Activated CD4-positive, CD25-positive, alpha-beta regulatory T cell treated with anti-CD3 and anti-CD28 coated beads, Interleukin-2, amount 50 U/mL, for 72 hours (primary cell): ENCODE results near the gene GRSF1.
"Not testable (repeated sequence)": the region's sequence is repeated elsewhere in the genome, so short reads cannot be mapped to it uniquely, and the experiment has no call there.

ENCODE experiments used
- DNase-seq: peaks from one replicate; pipeline ENCODE4 v3.0.0; 2021

The GRSF1 gene

GRCh38 chr4:70831293-70831692 lies 8.4 kb downstream of the GRSF1 start:
- DNase-seq = no peak

- DNase-seq = no peak
These were observed 9.6 kb downstream of the GRSF1 start for GRCh38 chr4:70830054-70830453.

- DNase-seq = no peak
These were observed 10.2 kb downstream of the GRSF1 start for GRCh38 chr4:70829492-70829891.

- no peak for DNase-seq
These were observed 10.7 kb downstream of the GRSF1 start for GRCh38 chr4:70829015-70829414.

DNA sequence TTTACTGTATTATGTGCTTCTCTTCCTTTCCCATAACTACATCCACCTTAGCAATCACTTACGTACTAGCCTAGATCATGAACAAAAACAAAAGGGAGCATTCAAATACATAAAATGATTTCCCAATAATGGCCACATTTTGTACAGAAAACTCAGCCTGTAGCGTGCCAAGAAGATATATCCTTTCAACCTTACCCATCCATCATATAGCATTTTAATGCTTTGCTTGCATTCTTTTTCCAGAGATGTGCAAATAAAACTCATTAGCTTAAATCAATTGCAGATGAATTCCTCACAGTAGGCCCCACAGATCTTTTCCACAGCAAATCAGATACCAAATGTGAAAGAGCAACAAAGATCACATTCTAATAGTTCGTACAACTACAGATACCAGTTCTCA lies 20.8 kb downstream of the GRSF1 start:
- DNase-seq = no peak

GRCh38 chr4:70818173-70818855 lies 21.4 kb downstream of the GRSF1 start:
- DNase-seq = no peak

GRCh38 chr4:70816894-70817293 lies 22.8 kb downstream of the GRSF1 start:
- no peak for DNase-seq

GRCh38 chr4:70815370-70815769 lies 24.3 kb downstream of the GRSF1 start:
- no peak for DNase-seq

DNA sequence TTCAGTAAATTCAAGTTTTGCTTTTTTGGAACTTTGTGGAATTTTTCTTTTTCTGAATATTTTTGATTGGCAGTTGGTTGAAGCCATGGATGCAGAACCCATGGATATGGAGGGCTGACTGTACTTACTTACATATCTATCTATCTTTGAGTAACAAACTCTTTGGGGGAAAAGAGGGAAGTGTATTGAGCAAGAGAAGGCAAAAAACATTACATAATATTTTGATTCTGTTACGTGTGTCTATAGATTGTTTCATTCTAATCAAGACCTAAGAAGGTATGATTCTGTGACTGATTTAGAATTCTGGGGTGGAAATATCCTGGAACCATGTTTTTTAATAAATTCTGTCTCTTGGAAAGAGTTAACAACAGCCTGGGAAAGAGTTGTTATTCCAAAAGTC lies 31.5 kb downstream of the GRSF1 start:
- no peak for DNase-seq

DNA sequence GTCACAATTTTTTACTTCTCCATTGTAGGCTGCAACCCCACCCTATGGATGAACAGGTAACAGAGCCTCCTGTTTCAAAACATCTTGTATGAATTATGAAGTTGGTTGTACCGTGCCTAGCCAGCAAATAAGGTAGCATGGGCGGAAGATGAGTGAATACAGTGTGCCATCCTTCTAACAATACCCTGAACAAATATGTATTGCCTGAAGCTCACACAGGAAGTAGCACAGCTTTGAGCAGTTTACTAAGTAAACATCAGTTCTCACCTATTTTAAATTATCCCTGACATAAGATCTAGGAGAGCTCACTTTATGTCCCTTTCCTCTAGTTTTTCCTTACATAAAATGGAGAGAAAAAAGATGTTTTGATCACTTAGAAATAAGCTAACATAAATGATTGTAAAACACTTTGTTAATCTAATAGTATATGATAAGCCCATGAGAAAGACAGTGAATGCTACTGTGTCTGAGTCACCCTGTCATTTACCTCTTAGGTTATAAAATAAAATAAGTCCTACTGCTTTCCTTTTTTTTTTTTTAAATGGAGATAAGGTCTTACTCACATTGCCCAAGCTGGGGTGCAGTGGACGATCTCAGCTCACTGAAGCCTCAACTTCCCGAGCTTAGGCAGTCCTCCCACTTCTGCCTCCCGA lies 36.6 kb downstream of the GRSF1 start:
- no peak for DNase-seq

- no peak for DNase-seq
These were observed 38.4 kb downstream of the GRSF1 start for GRCh38 chr4:70801265-70801809.

DNA sequence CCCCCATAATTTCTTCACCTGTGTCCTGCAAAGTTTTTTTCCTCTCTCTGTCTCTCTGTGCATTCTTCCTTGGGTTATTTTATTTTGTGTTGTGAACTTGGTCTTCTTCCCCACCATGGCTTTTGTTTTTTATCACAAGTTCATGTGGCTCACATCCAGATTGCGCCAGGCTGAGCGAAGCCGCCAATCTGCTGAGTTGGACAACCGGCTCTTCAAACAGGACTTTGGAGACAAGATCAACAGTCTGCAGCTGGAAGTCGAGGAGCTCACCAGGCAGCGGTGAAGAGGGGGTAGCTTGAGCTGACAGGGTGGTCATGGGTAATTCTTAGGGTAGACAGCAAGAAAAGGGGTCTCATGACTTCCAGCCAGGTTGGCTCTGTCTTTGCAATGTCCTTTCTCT lies 46.1 kb downstream of the GRSF1 start:
- no peak for DNase-seq

DNA sequence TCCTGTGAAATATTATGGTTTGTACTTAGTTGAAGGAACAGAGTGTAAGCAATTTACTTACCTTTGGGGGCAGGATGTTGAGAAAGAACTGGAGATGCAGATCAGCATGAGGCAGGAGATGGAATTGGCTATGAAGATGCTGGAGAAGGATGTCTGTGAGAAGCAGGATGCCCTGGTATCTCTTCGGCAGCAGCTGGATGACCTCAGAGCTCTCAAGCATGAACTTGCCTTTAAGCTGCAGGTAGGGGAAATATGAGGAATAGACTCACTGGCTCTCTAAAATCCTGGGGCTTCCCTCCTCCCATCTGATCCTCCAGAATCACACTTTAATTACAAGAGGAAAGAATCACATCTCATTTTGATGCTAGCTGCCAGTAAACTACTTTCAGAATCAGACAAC lies 51.0 kb downstream of the GRSF1 start:
- DNase-seq = no peak

DNA sequence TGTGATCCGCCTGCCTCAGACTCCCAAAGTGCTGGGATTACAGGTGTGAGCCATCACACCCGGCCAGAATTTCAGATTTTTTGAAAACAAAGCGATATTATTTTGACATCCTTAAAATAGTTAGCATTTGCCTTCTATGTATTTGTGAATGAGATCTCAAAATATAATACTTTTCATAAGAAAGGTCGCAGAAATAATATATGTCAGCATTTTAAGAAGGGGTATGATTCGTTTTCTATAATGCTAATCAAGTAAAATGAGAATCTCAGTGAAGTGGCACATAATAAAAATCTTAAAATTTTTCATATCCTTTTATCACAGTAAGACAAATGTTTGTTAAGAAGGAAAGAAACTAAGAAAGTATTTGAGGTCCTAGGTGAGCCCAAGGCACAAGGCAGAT lies 52.2 kb downstream of the GRSF1 start:
- DNase-seq = no peak

- no peak for DNase-seq
These were observed 56.6 kb downstream of the GRSF1 start for GRCh38 chr4:70783096-70783495.

- no peak for DNase-seq
These were observed 60.7 kb downstream of the GRSF1 start for GRCh38 chr4:70778888-70779422.

DNA sequence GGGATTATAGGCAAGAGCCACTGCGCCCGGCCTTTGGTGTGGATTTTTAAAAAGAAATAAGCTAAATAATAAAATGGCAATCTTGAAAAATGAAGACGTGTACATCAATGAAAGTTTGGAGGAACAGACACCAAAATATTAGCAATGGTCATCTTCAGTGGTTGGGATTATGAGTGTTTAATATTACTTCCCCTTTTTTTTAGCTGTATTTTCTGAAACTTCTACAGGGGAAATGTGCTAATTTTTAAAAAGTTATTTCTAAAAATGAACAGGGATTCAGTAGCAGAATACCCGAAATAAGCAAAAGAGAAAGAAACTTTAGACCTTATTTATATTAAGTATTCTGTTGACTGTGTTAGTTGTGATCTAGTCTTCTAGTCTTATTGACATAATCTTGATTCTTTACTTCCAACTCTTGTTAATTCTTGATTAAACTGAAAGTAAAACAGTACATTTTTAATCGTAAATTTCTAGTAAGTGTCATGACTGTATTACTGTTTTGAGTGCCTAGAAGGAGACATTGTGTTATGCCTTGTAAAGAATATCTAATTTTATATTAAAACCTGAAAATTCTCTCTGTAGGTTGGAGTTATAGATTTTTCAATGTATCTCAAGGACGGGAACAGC lies 66.6 kb downstream of the GRSF1 start:
- no peak for DNase-seq

GRCh38 chr4:70769396-70769795 lies 70.3 kb downstream of the GRSF1 start:
- not testable (repeated sequence) for DNase-seq

GRCh38 chr4:70768301-70768948 lies 71.3 kb downstream of the GRSF1 start:
- DNase-seq = no peak
